ENCODE data around the gene STMND1.

GRCh38 chr6:17169711-17170110, 67.9 kb downstream of the STMND1 start:
- TF ChIP-seq, protein P1, sequence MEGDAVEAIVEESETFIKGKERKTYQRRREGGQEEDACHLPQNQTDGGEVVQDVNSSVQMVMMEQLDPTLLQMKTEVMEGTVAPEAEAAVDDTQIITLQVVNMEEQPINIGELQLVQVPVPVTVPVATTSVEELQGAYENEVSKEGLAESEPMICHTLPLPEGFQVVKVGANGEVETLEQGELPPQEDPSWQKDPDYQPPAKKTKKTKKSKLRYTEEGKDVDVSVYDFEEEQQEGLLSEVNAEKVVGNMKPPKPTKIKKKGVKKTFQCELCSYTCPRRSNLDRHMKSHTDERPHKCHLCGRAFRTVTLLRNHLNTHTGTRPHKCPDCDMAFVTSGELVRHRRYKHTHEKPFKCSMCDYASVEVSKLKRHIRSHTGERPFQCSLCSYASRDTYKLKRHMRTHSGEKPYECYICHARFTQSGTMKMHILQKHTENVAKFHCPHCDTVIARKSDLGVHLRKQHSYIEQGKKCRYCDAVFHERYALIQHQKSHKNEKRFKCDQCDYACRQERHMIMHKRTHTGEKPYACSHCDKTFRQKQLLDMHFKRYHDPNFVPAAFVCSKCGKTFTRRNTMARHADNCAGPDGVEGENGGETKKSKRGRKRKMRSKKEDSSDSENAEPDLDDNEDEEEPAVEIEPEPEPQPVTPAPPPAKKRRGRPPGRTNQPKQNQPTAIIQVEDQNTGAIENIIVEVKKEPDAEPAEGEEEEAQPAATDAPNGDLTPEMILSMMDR (conservative IDR thresholded peaks at IDR 0.05 in 1 of 2, IDR thresholded peaks at IDR 0.05 in 1 of 2; ENCODE audit: low read depth in 1 of 2, low read length in 2 of 2): no peak
- no peak for TF ChIP-seq EZH2 (IDR thresholded peaks at IDR 0.05; ENCODE audit: low read length, missing control alignments)

Data from fibroblast of lung (primary cell).